ENCODE results near the gene SLC38A3.

SLC38A3 gene

DNA sequence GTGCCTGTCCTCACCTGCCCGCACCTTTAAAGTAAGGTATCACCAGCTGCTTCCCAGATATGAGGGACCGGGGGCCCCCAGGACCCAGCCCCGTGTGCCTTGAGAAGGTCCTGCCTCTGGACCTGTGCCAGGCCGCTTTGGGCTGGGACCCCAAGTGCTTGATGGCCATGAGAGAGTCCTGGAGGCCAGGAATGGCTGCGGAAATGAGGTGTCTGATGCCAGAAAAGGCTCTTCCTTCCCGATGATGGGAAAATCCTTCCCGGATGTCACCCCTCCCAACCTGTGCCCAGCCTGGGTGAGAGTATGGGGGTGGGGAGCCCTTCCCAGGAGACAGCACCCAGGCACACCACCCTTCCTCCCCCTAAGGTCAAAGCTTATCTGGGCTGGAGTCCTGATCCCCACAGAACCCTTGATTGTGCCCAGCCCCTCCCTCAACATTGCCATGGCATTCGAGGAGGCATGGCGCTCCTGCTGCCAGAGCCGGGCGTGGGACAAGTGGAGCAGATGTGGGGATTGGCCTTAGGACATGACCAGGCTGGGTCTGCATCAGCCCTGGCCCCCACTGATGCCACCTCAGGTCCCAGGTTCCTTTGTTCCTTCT lies 35.7 kb upstream of the SLC38A3 start:
- no peak for DNase-seq (ENCODE audit: low spot score)

DNA sequence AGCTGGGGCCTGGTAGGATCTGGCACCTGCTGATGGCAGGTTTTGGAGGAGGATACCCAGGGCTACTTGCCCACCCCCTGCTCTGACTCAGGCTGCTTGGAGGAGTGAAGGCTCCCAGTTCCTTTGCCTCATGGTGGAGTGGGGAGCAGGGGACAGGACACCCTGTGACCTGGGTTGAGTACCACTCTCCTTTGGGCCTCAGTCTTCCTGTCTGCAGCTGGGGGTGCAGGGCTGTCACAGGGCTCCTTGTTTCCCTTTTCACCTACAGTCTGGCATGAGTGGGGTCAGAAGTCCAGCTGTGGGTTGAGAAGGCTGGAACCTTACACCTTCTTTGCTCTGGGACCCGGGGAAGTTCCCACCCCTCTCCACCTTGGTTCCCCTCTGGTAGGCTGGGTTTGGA lies 35.2 kb upstream of the SLC38A3 start:
- no peak for DNase-seq (ENCODE audit: low spot score)

- no peak for DNase-seq (ENCODE audit: low spot score)
These were observed 34.4 kb upstream of the SLC38A3 start for GRCh38 chr3:50170689-50171088.

DNA sequence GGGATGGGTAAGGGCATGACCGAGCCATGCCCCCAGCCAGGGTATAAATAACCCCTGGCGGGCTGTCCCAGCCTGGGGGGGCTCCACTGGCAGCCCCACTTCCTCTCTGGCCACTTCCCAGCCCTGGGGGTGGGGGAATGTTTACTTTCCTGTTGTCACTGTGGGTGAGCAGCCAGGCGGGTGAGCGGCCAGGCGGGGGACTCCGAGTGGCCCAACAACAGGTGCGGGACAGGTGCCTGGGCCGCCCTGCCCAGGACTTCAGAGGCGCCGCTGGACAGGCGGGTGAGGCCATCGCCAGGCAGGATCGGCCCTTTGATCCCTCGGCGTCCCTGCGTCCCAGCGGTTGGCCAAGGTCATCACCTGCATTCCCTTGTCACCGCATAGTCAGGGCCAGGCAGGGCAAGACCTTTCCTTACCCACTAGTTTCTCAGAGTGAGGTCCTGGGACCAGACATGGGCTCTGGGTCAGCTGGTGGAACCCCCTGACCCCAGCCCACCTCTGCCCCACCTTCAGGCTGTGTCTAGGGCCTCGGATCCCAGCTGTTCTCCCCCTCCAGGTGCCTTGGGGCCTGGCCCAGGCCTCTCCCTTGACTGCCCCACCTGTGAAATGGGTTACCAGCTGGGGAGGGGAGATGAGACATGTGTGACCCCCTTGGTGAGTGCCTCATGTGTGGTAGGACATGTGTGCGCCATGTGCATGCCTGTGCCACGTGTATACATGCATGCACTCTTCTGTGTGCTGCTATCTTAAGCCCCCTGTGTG lies 33.4 kb upstream of the SLC38A3 start:
- peak; percentile 82 for DNase-seq (ENCODE audit: low spot score)

DNA sequence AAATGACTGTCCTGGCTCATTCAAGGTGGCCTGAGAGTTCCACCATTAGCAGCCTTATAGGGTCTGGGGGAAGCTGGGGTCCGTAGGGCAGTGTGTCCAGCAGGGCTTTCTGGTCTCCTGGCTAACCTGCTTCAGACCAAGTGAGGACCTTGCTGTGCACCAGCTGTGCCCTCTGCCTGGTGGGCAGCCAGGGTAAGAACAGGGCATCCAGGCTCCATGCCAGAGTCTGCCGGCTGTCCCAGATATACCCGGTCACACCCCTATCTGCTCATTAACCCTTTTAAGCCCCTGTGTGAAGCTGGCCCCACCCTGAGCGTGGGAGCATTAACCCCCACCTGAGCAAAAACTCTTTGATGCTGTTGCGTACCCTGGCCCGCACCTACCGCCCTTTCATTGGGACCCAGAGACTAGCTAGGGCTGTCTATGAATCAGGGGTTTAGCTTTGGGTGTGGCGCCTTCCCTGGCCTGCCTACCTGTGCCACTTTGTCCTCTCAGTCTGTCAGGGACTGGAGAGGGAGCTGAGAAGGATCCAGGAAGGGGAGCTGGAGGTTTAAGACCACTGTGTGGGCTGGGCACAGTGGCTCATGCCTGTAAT lies 32.3 kb upstream of the SLC38A3 start:
- no peak for DNase-seq (ENCODE audit: low spot score)

DNA sequence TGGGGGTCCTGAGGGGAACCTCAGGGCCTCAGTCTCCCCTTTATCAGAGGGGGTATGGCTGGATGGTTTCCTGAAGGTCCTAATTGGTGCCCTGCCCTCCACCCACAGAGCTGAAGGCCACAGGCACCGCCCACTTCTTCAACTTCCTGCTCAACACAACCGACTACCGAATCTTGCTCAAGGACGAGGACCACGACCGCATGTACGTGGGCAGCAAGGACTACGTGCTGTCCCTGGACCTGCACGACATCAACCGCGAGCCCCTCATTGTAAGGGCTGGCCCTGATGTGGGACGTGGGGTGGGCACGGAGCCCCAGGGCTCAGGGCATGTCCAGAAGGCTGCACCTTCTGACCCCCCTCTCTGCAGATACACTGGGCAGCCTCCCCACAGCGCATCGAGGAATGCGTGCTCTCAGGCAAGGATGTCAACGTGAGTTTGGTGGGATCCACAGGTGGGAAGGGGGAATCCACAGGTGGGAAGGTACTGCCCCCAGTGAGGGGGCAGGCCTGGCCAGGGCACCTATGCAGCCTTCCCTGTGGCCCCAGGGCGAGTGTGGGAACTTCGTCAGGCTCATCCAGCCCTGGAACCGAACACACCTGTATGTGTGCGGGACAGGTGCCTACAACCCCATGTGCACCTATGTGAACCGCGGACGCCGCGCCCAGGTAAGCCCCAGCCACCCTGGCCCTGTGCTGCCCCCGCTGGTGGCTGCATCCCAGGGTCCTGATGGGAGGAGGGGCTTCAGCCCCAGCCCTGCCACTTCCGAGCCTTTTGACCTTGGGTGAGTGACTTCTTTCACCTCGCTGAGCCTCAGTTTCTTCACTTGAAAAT lies 31.2 kb upstream of the SLC38A3 start:
- DNase-seq (ENCODE audit: low spot score): no peak

DNA sequence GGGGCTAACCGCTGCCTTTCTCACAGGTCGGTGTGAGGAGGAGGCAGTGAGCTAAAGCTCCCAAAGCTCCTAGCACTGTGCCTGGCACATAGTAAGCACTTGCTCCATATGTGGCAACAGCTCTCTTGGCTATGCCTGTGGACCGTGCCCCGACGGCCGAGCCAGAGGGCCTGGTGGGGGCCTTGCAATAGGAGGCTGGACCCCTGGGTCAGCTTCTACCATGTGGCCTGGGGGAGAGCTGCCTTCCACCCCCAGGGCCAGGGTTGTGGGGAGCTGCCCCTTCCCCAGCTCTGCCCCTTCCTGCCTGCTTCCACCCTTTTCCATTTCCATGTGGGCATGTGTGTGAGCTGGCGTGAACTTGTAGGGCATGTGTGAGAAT lies 30.6 kb upstream of the SLC38A3 start:
- no peak for DNase-seq (ENCODE audit: low spot score)

- no peak for DNase-seq (ENCODE audit: low spot score)
These were observed 30.0 kb upstream of the SLC38A3 start for GRCh38 chr3:50174947-50175524.

GRCh38 chr3:50177346-50177745 lies 27.7 kb upstream of the SLC38A3 start:
- DNase-seq (ENCODE audit: low spot score): no peak

GRCh38 chr3:50179710-50180109 lies 25.4 kb upstream of the SLC38A3 start:
- no peak for DNase-seq (ENCODE audit: low spot score)

DNA sequence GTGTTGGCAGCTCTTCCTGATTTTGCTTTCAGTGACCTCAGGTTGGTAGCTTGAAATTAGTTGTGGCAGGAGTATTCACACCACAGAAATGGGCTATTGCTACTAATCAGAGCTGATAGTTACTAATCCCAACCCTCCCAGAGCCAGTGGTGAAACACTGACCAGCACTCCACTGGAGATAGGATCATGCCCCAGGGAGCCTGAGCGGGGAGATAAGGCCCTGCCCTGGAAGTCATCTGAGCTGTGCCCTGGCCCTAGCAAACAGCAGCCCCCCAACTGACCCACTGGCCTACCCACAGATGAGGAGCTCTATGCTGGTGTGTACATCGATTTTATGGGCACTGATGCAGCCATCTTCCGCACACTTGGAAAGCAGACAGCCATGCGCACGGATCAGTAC lies 23.1 kb upstream of the SLC38A3 start:
- DNase-seq (ENCODE audit: low spot score): no peak

GRCh38 chr3:50182533-50183099 lies 22.5 kb upstream of the SLC38A3 start:
- DNase-seq (ENCODE audit: low spot score): no peak

DNA sequence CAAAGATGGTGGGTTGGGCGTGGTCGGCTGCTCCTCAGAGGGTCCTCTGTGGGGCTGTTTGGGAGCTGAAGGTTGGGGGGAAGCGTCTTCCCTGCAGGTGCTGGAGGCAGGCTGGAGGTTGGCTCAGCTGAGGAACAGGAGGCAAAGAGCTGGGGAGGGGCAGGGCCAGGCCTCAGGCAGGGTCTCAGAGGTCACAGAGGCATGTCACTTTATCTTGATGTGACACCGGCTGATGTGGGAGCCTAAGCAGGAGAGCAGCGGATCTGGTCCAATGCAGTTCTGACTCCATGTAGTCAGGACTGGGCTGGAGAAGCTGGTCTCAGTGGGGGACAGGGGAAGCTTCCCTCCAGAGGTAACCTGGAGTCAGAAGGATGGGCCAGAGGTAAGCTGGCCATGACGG lies 21.3 kb upstream of the SLC38A3 start:
- DNase-seq (ENCODE audit: low spot score): no peak

DNA sequence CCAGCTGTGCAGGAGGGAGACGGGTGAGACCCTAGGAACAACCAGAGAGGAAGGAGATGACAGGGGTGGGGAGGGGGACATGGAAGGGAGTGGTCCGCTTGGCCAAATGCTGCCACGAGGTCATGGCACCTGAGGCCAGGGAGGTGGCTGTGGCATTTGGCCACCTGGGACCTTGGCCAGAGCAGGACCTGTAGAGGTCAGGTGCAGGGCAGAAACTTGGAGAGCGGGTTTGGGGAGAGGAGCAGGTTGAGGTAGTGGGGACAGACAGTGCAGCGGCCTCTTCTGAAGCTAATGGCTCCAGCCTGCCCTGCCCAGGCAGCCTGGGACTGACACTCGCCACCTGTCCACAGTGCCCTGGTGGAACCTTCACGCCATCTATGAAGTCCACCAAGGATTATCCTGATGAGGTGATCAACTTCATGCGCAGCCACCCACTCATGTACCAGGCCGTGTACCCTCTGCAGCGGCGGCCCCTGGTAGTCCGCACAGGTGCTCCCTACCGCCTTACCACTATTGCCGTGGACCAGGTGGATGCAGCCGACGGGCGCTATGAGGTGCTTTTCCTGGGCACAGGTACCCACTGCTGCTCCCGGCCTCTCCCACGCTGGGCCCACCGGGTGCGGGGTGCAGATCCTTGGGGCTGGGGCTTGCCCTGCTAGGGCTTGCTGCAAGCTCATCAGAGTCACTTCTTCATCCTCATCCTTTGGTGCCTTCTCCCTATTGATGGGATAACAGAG lies 20.7 kb upstream of the SLC38A3 start:
- DNase-seq (ENCODE audit: low spot score): no peak

- DNase-seq (ENCODE audit: low spot score): no peak
These were observed 19.8 kb upstream of the SLC38A3 start for GRCh38 chr3:50185230-50185629.

DNA sequence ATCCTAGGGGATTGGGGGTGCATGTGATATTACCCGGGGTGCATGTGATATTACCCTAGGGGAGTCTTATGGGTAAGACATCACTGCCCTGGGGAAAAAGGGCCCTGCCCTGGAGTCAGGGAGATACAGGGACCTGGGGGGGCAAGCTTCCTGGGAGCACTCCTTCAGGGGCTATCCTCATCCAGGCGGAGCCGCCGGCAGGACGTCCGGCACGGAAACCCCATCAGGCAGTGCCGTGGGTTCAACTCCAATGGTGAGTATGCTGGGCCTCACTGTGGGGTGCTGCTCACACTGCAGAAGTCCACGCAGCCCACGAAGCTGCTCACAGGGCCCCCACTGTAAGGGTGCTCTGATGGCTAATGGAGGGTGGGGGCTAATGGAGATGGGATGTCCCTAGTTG lies 19.0 kb upstream of the SLC38A3 start:
- no peak for DNase-seq (ENCODE audit: low spot score)

GRCh38 chr3:50187750-50188149 lies 17.3 kb upstream of the SLC38A3 start:
- no peak for DNase-seq (ENCODE audit: low spot score)

- DNase-seq (ENCODE audit: low spot score): peak; percentile 88
These were observed 15.8 kb upstream of the SLC38A3 start for GRCh38 chr3:50189274-50189673.

DNA sequence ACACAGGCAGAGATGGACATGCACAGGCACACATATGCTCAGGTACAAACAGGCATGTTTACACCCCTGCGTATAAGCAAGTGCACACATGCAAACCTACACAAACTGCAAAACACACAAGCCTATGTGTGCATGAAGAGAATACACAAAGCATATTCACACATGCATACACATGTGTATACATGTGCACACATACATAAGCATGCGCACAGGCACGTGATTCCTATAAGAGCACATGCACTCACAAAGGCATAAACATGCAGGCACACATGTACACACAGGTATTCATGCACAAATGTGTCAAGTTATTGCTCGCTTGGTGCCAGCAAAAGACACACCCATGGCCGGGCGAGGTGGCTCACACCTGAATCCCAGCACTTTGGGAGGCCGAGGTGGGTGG lies 15.1 kb upstream of the SLC38A3 start:
- DNase-seq (ENCODE audit: low spot score): no peak

DNA sequence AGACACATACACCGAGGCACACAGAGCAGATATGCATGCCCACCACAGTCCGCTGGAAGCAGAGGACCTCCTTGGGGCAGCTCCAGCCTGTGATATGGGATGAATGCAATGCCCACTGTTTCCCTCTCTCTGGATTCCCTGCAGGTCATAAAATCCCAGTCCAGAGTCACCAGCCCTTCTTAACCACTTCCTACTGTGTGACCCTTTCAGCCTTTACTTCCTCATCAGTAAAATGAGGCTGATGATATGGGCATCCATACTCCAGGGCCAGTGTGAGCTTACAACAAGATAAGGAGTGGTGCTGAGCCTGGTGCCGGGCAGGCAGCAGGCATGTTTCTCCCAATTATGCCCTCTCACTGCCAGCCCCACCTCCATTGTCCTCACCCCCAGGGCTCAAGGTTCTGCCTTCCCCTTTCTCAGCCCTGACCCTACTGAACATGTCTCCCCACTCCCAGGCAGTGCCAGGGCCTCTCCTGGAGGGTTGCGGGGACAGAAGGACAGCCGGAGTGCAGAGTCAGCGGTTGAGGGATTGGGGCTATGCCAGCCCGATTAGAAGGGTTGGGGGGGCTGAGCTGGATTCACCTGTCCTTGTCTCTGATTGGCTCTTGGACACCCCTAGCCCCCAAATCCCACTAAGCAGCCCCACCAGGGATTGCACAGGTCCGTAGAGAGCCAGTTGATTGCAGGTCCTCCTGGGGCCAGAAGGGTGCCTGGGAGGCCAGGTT lies 14.0 kb upstream of the SLC38A3 start, which contains the start of gene GNAT1:
Gene GNAT1, plus strand, starts transcription at position 675 of the 725 bp plus-strand sequence. CDS start 116 bp downstream, outside the sequence.
- DNase-seq (ENCODE audit: low spot score): no peak

Measured in HuH-7.5 (cell line).